Suprapubic skin (tissue), 4 donors: Measurements from ENCODE around the gene BBS10.
"Not testable (repeated sequence)": the region's sequence is repeated elsewhere in the genome, so short reads cannot be mapped to it uniquely, and the experiment has no call there.

Experiments used
- CTCF ChIP-seq, 2 donors: fragments of 200-600 bp in 1 of 2; fragments of 450-650 bp in 1 of 2; sonication (generic) in 1 of 2; IDR thresholded peaks; one replicate each; pipeline ENCODE4 v1.5.1; 2016 to 2019; ENCODE audit warnings: antibody characterized with exemption in 2 of 2, mild to moderate bottlenecking in 1 of 2, moderate library complexity in 1 of 2
- POLR2A ChIP-seq, 2 donors: fragments of 450-650 bp; IDR thresholded peaks; one replicate each; pipeline ENCODE4 v1.6.1; 2017; ENCODE audit warnings: antibody characterized with exemption in 2 of 2, mild to moderate bottlenecking in 2 of 2, moderate library complexity in 2 of 2
- POLR2AphosphoS5 ChIP-seq, 3 donors: sonication (generic); formaldehyde crosslinking; IDR thresholded peaks; one replicate each; pipeline ENCODE4 v1.6.1; 2017; ENCODE audit warnings: antibody characterized with exemption in 3 of 3

DNA sequence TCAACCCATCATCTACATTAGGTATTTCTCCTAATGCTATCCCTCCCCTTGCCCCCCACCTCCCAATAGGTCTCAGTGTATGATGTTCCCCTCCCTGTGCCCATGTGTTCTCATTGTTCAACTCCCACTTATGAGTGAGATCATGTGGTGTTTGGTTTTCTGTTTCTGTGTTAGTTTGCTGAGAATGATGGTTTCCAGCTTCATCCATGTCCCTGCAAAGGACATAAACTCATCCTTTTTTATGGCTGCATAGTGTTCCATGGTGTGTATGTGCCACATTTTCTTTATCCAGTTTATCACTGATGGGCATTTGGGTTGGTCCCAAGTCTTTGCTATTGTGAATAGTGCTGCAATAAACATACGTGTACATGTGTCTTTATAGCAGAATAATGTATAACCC lies 28.7 kb upstream of the BBS10 start:
- not testable (repeated sequence) for TF ChIP-seq POLR2AphosphoS5, POLR2A, CTCF (IDR thresholded peaks at IDR 0.05)
